RWPE1 (cell line): Measurements from ENCODE around the gene VAC14.

Source experiments
- CTCF ChIA-PET: fragments of 350-600 bp; sonication (Branson Sonifier 250); formaldehyde crosslinking; extraction: SDS; loops from one replicate; lab custom pipeline; 2021; lab: Yijun Ruan, JAX
- POLR2A ChIA-PET: fragments of 400-600 bp; formaldehyde crosslinking; extraction: SDS; loops from one replicate; lab custom pipeline; 2020; ENCODE audit warnings: antibody characterized with exemption; ENCODE audit not compliant: low non-redundant PET; lab: Yijun Ruan, JAX
- DNase-seq: peaks from one replicate; pipeline ENCODE4 v3.0.0; 2012; ENCODE audit warnings: low spot score
- H3K27ac ChIP-seq: fragments of 450-650 bp; 2 replicates; pipeline ENCODE4 v1.5.1; 2017
- TF ChIP-seq, protein P1 (sequence below): fragments of 450-650 bp; conservative IDR thresholded peaks from 2 replicates; pipeline ENCODE4 v1.5.1; 2017; ENCODE audit warnings: low read depth, mild to moderate bottlenecking

VAC14 gene

DNA sequence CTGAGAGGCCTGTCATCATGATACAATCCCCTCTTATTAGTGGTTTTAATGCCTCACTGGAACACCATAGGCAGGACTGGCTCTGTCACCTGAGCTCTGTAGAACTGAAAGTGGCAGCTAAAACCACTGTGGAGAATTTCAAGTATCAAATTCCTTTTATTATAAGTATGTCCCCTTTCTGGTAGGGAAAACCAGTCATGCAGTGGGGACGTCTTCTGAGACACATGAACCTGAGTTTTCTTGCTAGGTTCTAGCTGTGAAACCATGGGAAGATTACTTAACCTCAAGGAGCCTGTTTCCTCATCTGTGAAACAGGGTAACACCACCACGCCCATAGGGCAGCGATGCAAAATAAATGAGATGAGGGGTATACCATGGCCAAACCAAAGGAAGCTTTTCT lies 4.7 kb downstream of the VAC14 start:
- POLR2A ChIA-PET: no interaction called here
- CTCF ChIA-PET: no interaction called here
- TF ChIP-seq, protein P1, sequence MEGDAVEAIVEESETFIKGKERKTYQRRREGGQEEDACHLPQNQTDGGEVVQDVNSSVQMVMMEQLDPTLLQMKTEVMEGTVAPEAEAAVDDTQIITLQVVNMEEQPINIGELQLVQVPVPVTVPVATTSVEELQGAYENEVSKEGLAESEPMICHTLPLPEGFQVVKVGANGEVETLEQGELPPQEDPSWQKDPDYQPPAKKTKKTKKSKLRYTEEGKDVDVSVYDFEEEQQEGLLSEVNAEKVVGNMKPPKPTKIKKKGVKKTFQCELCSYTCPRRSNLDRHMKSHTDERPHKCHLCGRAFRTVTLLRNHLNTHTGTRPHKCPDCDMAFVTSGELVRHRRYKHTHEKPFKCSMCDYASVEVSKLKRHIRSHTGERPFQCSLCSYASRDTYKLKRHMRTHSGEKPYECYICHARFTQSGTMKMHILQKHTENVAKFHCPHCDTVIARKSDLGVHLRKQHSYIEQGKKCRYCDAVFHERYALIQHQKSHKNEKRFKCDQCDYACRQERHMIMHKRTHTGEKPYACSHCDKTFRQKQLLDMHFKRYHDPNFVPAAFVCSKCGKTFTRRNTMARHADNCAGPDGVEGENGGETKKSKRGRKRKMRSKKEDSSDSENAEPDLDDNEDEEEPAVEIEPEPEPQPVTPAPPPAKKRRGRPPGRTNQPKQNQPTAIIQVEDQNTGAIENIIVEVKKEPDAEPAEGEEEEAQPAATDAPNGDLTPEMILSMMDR: no peak
- no peak overlapping the region for H3K27ac ChIP-seq
- DNase-seq: no peak

DNA sequence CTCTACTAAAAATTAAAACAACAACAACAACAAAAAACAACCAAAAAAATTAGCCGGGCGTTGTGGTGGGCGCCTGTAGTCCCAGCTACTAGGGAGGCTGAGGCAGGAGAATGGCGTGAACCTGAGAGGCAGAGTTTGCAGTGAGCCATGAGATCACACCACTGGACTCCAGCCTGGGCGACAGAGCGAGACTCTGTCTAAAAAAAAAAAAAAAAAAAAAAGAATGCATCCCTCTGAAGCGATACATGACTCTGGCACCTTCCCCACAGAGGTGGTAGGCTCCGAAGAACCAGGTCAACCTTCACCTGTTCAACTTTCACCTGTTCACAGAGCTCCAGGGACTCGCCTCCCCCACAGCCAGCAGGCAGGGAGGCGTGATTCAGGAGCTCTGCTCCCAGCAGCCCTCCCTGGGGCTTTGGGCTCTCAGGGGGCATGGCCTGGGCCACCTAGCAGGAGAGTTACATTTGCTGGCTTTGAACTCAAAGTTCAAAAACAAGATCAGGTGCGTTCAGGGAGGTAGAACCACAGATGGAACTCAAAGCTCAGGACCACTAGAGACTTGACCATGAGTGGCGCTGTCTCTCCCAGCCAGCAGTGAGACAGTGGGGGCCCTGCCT lies 5.6 kb downstream of the VAC14 start:
- no peak for DNase-seq
- ChIA-PET POLR2A (no interaction called here), CTCF (no interaction called here)
- H3K27ac ChIP-seq: no peak overlapping the region
- TF ChIP-seq, protein P1: no peak

DNA sequence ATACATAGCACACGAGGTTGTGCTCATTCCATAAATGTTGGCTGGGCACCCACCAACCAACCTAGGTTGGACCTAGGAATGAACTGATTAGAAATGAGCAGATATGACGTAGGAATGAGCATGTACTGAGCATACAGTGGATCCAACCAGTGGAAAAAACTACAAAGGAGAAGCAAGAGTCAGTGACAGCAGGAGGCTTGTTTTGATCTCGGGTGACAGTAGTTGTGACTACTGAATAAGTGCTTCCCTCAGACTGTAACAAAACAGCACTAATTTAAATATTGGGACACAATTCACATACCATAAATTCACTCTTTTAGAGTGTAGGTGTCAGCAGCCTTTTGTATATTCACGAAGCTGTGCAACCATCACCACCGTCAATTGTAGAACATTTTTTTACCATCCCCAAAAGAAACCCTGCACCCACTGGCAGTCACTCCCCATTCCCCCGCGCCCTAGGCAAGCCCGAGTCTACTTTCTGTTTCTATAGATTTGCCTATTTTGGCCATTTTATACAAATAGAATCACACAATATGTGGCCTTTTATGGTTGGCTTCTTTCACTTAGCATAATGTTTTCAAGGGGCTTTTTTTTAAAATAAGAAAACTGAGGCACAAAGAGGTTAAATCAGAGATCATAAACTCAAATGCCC lies 7.0 kb downstream of the VAC14 start:
- no peak overlapping the region for H3K27ac ChIP-seq
- ChIA-PET CTCF (no interaction called here), POLR2A (no interaction called here)
- TF ChIP-seq, protein P1: no peak
- DNase-seq: no peak

GRCh38 chr16:70790815-70791214 lies 10.1 kb downstream of the VAC14 start:
- CTCF ChIA-PET: no interaction called here
- no peak overlapping the region for H3K27ac ChIP-seq
- DNase-seq: no peak
- TF ChIP-seq, protein P1: no peak
- POLR2A ChIA-PET: no interaction called here

- POLR2A ChIA-PET: no interaction called here
- no peak for DNase-seq
- TF ChIP-seq, protein P1: no peak
- CTCF ChIA-PET: no interaction called here
- H3K27ac ChIP-seq: peak overlapping the region; percentile 9; the same call in 1 of the 2 replicates
Observed at GRCh38 chr16:70789595-70790447, 11.1 kb downstream of the VAC14 start.
